ENCODE measurements around the gene FLAD1.

- TF ChIP-seq CTCF (IDR thresholded peaks at IDR 0.05) = no peak
- TF ChIP-seq JUNB (IDR thresholded peaks at IDR 0.05) = no peak
- no peak for TF ChIP-seq POLR2A (IDR thresholded peaks at IDR 0.05; ENCODE audit: low read length)
- TF ChIP-seq REST (IDR thresholded peaks at IDR 0.05) = no peak
- no peak for TF ChIP-seq CEBPB (IDR thresholded peaks at IDR 0.05)
- TF ChIP-seq MAX (IDR thresholded peaks at IDR 0.05) = no peak
- TF ChIP-seq RFX5 (IDR thresholded peaks at IDR 0.05) = no peak
- no peak for TF ChIP-seq USF2 (IDR thresholded peaks at IDR 0.05)
- no peak for TF ChIP-seq ESRRA (IDR thresholded peaks at IDR 0.05; ENCODE audit: borderline replicate concordance, low read length)
Observed at GRCh38 chr1:155015527-155016230, 32.5 kb downstream of the FLAD1 start.
